Suppressor macrophage (primary cell): ENCODE data around the gene TRPC4.

ENCODE experiments used
- DNase-seq, 4 experiments: peaks; one replicate each; pipeline ENCODE4 v3.0.0-alpha.2; 2020 to 2022

TRPC4 gene

GRCh38 chr13:37652596-37652995 is 217.0 kb downstream of the TRPC4 start:
- DNase-seq: no peak

GRCh38 chr13:37651891-37652290 is 217.7 kb downstream of the TRPC4 start:
- no peak for DNase-seq

GRCh38 chr13:37648609-37649008 is 221.0 kb downstream of the TRPC4 start:
- DNase-seq: no peak

GRCh38 chr13:37647031-37647650 is 222.4 kb downstream of the TRPC4 start:
- DNase-seq: no peak

- DNase-seq: no peak
Measured at GRCh38 chr13:37646531-37646930, 223.0 kb downstream of the TRPC4 start.

GRCh38 chr13:37645181-37645740 is 224.3 kb downstream of the TRPC4 start:
- no peak for DNase-seq

- no peak for DNase-seq
Measured at GRCh38 chr13:37641391-37641790, 228.2 kb downstream of the TRPC4 start.

GRCh38 chr13:37640499-37640898 is 229.1 kb downstream of the TRPC4 start:
- DNase-seq: peak in 3 of 4 experiments; percentile 1 to 2 (median 2)

GRCh38 chr13:37636701-37637100 is 232.9 kb downstream of the TRPC4 start:
- no peak for DNase-seq

- no peak for DNase-seq
Measured at GRCh38 chr13:37632294-37632693, 237.3 kb downstream of the TRPC4 start.

GRCh38 chr13:37627428-37627827 is 242.1 kb downstream of the TRPC4 start:
- no peak for DNase-seq

GRCh38 chr13:37621811-37622361 is 247.7 kb downstream of the TRPC4 start:
- no peak for DNase-seq

- DNase-seq: no peak
Measured at GRCh38 chr13:37618554-37618953, 251.0 kb downstream of the TRPC4 start.

- DNase-seq: no peak
Measured at GRCh38 chr13:37617173-37617572, 252.4 kb downstream of the TRPC4 start.

GRCh38 chr13:37616131-37616530 is 253.4 kb downstream of the TRPC4 start:
- no peak for DNase-seq

GRCh38 chr13:37615276-37615675 is 254.3 kb downstream of the TRPC4 start:
- no peak for DNase-seq

- DNase-seq: no peak
Measured at GRCh38 chr13:37613638-37614037, 255.9 kb downstream of the TRPC4 start.

- DNase-seq: no peak
Measured at GRCh38 chr13:37613236-37613635, 256.3 kb downstream of the TRPC4 start.

GRCh38 chr13:37608750-37609339 is 260.7 kb downstream of the TRPC4 start:
- no peak for DNase-seq

GRCh38 chr13:37602733-37603381 is 266.7 kb downstream of the TRPC4 start:
- peak in 1 of 4 experiments; percentile 7 for DNase-seq

GRCh38 chr13:37601648-37602440 is 267.7 kb downstream of the TRPC4 start:
- DNase-seq: no peak

GRCh38 chr13:37599519-37599918 is 270.1 kb downstream of the TRPC4 start:
- no peak for DNase-seq

GRCh38 chr13:37598597-37598996 is 271.0 kb downstream of the TRPC4 start, which contains the start of gene POSTN:
TSS of gene POSTN (minus strand) at chr13:37598768. CDS start at chr13:37598726, 42 bp downstream.
- DNase-seq: no peak
